ENCODE measurements around the gene C4orf50.

The C4orf50 gene

GRCh38 chr4:5992171-5992827, 25.9 kb downstream of the C4orf50 start:
- TF ChIP-seq TCF4 (CRISPR knock-in tag; IDR thresholded peaks at IDR 0.05; ENCODE audit: borderline replicate concordance): no peak
- no peak for TF ChIP-seq BACH2 (CRISPR knock-in tag; IDR thresholded peaks at IDR 0.05; ENCODE audit: borderline replicate concordance)
- TF ChIP-seq ZFP30 (CRISPR knock-in tag; IDR thresholded peaks at IDR 0.05): no peak
- TF ChIP-seq, protein P1, sequence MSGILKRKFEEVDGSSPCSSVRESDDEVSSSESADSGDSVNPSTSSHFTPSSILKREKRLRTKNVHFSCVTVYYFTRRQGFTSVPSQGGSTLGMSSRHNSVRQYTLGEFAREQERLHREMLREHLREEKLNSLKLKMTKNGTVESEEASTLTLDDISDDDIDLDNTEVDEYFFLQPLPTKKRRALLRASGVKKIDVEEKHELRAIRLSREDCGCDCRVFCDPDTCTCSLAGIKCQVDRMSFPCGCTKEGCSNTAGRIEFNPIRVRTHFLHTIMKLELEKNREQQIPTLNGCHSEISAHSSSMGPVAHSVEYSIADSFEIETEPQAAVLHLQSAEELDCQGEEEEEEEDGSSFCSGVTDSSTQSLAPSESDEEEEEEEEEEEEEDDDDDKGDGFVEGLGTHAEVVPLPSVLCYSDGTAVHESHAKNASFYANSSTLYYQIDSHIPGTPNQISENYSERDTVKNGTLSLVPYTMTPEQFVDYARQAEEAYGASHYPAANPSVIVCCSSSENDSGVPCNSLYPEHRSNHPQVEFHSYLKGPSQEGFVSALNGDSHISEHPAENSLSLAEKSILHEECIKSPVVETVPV (CRISPR knock-in tag; IDR thresholded peaks at IDR 0.05): no peak
- no peak for ATAC-seq

DNA sequence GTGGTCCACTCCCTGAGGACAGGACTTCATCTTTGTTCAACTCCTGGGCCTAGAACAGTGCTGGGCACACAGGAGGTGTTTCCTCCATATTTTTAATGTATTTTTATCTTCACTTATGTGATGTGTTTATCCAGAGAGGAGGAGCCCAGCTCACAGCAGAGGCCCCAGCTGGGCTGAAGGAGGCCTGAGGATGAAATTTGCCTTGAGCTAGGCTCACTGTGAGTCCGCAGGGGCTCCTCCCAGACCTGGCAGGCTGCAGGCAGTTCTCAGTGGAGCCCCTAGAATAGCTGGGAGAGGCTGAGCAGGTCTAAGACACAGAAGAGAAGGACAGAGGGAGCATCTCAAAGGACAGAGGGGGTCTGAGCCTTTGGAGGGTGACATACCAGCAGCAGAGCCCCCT, 26.8 kb downstream of the C4orf50 start:
- ATAC-seq: no peak
- no peak for TF ChIP-seq SNAI2 (CRISPR knock-in tag; IDR thresholded peaks at IDR 0.05)
- TF ChIP-seq GLIS3 (CRISPR knock-in tag; IDR thresholded peaks at IDR 0.05): no peak
- TF ChIP-seq, protein P2, sequence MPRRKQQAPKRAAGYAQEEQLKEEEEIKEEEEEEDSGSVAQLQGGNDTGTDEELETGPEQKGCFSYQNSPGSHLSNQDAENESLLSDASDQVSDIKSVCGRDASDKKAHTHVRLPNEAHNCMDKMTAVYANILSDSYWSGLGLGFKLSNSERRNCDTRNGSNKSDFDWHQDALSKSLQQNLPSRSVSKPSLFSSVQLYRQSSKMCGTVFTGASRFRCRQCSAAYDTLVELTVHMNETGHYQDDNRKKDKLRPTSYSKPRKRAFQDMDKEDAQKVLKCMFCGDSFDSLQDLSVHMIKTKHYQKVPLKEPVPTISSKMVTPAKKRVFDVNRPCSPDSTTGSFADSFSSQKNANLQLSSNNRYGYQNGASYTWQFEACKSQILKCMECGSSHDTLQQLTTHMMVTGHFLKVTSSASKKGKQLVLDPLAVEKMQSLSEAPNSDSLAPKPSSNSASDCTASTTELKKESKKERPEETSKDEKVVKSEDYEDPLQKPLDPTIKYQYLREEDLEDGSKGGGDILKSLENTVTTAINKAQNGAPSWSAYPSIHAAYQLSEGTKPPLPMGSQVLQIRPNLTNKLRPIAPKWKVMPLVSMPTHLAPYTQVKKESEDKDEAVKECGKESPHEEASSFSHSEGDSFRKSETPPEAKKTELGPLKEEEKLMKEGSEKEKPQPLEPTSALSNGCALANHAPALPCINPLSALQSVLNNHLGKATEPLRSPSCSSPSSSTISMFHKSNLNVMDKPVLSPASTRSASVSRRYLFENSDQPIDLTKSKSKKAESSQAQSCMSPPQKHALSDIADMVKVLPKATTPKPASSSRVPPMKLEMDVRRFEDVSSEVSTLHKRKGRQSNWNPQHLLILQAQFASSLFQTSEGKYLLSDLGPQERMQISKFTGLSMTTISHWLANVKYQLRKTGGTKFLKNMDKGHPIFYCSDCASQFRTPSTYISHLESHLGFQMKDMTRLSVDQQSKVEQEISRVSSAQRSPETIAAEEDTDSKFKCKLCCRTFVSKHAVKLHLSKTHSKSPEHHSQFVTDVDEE (CRISPR knock-in tag; IDR thresholded peaks at IDR 0.05): no peak
- TF ChIP-seq ZNF8 (CRISPR knock-in tag; IDR thresholded peaks at IDR 0.05): no peak
- TF ChIP-seq ISL1 (CRISPR knock-in tag; IDR thresholded peaks at IDR 0.05): no peak
- TF ChIP-seq, protein P1 (CRISPR knock-in tag; IDR thresholded peaks at IDR 0.05): no peak
- TF ChIP-seq TOX (CRISPR knock-in tag; IDR thresholded peaks at IDR 0.05; ENCODE audit: borderline replicate concordance): no peak
- no peak for TF ChIP-seq ZNF565 (CRISPR knock-in tag; conservative IDR thresholded peaks at IDR 0.05; ENCODE audit: low read depth)

DNA sequence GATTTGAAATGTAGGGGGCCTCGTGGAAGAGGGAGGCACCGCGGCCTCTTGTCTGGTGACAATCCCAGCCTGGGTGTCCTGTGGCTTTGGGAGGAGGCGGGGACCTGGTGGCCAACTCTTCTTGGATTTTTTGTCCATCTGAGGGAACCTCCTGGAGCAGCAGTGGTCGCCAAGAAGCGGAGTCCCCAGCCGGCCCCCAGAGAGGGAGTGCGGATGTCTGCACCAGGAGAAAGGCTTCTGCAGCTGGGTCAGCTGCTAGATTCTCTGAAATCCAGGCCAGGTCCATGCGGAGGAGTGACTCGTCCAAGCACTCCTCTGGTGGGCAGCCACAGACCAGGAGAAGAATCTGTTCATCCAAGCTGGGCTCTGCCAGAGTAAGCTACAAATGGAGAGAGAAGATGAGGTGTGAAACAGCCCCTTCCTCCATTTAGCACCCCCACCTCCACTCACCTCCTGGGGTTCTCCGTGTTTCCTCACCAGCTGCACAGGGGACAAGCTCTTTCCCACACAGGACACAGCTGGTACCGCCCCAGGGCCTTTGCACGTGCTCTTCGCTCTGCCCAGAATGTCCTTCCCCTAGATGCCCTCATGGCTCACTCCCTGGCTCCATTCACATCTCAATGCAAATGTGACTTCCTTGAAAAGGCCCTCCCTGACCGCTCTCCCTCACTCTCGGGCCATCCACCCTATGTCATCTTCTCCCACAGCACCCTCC, 27.6 kb downstream of the C4orf50 start:
- TF ChIP-seq ESRRG (CRISPR knock-in tag; IDR thresholded peaks at IDR 0.05) (no peak), OSR1 (CRISPR knock-in tag; IDR thresholded peaks at IDR 0.05) (no peak), ZC3H10 (CRISPR knock-in tag; IDR thresholded peaks at IDR 0.05) (no peak), POU6F1 (CRISPR knock-in tag; IDR thresholded peaks at IDR 0.05; ENCODE audit: borderline replicate concordance, low read depth) (no peak), PATZ1 (CRISPR knock-in tag; IDR thresholded peaks at IDR 0.05; ENCODE audit: borderline replicate concordance) (no peak), BACH2 (CRISPR knock-in tag; IDR thresholded peaks at IDR 0.05; ENCODE audit: borderline replicate concordance) (no peak), TCF4 (CRISPR knock-in tag; IDR thresholded peaks at IDR 0.05; ENCODE audit: borderline replicate concordance) (no peak), ISL1 (CRISPR knock-in tag; IDR thresholded peaks at IDR 0.05) (no peak), TOX (CRISPR knock-in tag; IDR thresholded peaks at IDR 0.05; ENCODE audit: borderline replicate concordance) (no peak), ZNF8 (CRISPR knock-in tag; IDR thresholded peaks at IDR 0.05) (no peak), ARNTL (CRISPR knock-in tag; IDR thresholded peaks at IDR 0.05; ENCODE audit: borderline replicate concordance, low read depth) (no peak), ZNF70 (CRISPR knock-in tag; IDR thresholded peaks at IDR 0.05) (no peak)
- TF ChIP-seq, protein P2 (CRISPR knock-in tag; IDR thresholded peaks at IDR 0.05): no peak
- no peak for ATAC-seq

Measured in SK-N-SH treated with all-trans-retinoic acid at 6 μM for 48 hours (cell line).